ENCODE results near the gene MAPK7.

MAPK7 gene

DNA sequence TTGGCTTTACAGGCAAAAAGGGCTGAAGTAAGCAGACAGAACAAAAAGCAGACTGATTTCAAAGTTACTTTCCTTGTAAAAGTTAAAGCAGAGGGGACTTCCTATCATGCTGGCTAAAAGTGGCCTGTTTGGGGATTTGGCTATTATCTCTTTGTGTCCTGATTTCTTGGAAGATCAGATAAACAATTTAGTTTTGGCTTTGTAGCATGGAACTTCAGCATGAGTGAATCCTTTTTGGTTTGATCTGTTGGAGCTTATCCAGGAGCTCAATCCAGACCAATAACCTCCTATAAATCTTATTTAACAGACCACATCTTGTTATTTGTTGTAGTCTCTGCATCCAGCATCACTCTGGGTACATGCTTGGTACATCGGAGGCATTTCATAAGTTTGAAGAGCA, 23.9 kb downstream of the MAPK7 start:
- no peak for DNase-seq

DNA sequence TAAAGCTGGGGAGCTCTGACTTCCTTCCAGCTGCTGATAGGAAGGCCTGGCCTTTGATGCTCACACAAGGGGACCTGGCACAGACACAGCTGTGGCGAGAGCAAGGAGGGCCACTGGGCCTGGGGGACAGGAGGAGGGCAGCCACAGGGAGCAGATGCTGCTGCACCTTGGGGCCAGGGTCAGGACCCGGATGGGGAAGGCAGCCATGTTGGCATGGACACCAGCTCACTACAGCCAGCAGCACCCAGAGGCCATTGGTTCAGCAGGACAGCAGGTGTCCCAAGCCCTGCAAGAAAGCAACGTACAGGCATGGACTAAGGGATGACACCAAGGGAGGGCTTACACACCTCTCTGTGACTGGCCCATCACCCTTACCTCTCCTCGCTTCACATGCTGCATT, 24.7 kb downstream of the MAPK7 start:
- no peak for DNase-seq

DNA sequence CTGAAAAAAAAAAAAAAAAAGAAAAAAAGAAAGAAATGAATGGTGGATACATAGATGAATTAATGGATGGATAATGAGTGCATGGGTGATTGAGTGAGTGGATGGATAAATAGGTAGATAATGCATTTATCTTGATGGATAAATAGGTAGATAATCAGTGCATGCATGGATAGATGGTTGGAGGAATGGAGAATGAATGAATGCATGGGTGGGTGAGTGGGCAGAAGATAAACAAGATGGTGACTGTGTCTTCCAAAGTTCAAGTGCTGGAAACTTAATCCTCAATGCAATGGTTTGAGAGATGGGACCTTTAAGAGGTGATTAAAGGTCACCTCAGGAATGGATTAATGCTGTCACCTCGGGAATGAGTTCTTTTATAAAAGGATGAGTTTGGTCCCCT, 26.0 kb downstream of the MAPK7 start:
- DNase-seq = no peak

DNA sequence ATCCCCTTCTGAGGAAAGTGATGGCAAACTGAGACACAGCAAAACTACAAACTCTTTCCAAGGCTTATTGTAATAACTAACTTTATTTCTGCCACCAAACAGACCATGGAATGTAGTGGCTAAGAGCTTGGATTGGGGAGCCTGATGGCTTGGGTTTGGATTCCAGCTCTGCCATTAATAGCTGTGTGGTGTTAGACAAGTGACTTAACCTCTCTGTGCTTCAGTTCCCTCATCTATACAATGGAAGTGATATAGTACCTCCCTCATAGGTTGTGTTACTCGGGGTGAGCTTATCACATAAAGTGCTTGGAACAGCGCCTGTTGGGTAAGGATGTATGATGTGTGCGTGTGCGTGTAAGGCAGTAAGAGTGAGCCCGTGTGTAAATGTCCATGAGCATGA, 26.8 kb downstream of the MAPK7 start:
- no peak for DNase-seq

DNA sequence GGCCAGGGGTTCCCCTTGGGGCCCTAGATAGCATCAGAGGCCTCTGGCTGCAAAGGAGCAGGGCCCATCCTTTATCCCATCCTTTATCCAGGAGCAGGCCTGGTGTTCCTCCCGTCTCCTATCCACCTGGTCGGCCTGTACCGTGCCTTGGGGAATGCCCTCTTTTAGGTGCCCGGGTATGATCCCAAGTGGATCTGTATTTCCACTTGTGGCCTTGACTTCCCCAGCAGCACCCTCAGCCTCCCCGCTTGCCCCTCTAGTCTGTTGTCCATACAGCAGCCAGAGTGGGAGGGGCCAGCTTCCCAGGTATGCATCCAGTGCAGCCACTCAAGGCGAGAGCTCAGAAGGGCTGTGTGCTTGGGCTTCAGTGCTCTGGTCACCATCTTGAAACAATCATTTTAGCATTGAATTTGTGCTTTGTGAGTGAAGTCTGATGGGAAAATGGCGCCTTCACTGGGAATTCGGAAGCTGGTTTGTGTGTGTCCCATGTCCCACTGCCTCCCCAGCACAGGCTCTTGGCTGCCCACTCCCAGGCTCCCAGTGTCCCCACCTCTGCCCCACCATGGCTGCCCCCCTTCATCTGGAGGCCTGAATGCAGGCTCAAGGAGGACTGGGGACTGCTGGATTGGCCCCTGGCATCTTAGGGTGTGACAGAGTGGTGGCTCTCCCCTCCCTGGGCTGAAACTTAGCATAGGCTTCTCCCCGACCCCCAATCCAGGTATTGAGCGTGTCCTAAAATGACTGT, 29.5 kb downstream of the MAPK7 start:
- DNase-seq = no peak

DNA sequence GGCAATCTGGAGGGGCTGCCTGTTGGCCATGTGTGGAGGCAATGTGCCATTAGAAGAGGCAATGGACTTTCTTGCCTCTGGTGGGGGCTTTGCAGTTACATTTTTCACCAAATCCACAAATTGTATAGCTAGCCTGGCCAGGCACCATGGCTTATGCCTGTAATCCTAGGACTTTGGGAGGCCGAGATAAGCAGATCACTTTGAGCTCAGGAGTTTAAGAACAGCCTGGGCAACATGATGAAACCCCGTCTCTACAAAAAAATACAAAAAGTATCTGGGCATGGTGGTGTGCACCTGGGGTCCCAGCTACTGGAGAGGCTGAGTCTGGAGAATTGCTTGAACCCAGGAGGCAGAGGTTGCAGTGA, 30.0 kb downstream of the MAPK7 start:
- no peak for DNase-seq

DNA sequence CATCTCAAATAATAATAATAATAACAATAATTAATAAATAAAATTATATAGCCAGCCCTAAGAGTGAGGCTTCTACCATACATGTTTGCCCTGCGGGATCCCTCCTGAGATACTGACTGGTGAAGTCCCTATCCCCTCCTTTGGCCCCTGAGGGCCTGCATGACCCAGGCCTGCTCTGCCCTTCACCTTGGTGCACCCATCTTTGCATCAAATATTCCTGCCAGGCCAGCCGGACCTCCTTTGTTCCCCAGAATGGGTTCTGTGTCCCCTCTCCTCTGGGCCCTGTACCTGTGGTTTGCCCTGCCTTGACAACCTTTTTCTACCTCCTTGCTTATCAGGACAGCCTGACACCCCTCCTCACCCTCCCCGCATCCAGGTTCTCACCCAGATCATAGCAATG, 30.8 kb downstream of the MAPK7 start:
- DNase-seq = no peak

DNA sequence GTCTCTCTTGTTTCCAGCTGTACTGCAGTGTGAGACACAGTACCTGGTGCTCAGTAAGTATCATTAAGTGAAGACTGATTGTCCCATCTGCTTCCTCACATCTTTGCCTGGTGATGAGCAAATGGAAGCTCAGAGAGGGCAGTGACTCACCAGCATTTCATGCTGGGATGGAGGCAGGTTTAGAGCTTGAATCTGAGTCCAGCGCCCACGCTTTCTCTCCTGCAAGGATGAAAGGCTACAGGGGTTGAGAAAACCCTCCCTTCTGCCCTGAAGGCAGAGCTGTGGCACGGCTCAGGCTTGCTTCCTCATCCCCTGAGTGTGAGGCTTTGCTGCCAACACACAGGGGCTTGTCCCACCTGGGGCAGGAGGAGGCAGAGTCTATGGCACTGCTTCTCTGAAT, 31.2 kb downstream of the MAPK7 start:
- DNase-seq = no peak

DNA sequence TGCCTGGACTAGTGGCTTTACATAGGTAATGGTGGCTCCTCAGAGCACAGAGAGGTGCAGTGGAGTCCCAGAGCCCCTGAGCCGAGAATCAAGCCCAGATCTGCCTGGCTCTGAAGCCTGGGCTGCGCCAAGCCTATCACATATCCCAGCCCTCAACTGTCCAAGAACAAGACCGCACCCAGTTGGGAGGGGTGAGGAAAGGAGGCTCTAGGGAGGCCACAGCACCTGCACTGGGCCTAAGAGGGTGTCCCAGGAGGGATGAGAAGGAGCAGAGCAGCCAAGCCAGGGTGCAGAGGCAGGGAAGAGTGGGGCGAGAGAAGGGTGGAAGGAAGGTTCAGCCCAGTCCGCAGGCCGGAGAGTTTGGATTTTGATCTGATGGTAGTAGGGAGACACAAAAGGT, 31.8 kb downstream of the MAPK7 start:
- DNase-seq = no peak

DNA sequence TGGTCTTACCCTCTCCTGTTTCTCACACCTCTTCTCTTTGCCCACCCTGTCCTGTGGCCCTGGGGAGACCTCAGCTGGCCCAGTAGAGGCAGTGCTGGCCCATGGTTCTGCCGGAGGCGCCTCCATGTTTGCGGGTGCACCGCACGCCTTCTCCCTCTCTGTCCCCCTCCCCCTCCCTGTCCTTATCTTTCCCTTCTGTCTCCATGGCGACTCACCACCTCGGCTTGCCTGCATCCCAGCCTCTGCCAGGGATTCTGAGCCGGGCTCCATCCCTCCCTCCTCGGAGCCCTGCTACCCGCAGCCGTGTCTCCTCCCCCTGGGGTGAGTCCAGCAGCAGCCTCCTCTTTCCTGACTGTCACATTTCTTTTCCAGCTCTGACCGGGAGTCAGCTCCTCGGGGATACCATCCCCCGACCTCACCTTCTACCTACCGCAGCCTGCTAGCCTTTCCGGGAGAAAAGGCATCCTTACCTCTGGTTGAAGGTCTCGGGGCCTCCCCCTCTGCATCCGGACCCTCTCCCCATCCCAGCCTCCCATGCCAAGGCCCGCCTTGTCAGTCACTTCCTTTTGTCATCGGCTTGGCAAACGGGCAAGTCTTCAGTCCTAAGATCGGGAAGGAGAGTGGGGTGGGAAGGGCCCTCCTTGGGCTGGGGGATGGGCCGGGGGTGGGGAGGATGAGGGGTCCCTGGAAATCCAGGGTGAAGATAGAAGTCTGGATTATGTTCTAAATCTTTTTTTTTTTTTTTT, 32.8 kb downstream of the MAPK7 start, which contains the start of gene RNF112:
TSS of gene RNF112 (plus strand) at position 358 of the 746 bp plus-strand sequence. CDS start at position 535, 177 bp downstream.
- no peak for DNase-seq

DNA sequence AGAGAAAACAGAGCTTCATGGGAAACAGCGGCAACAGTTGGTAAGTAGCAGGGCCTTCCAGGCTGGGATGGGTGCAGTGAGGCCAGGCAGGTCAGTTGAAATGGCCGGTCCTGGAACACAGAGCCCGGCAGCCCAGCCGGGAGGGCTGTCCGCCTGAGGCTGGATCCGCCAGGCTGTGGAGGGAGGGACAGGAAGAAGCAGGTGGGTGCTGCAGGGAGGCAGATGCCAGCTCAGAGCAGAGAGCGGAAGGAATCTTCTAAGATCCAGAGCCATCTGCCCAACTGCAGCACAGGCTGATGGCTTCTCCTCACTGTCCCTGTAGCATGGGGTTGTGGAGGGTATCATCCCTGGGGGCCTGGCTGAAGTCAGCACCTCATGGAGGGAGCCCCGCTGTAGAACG, 33.3 kb downstream of the MAPK7 start:
- DNase-seq = no peak

DNA sequence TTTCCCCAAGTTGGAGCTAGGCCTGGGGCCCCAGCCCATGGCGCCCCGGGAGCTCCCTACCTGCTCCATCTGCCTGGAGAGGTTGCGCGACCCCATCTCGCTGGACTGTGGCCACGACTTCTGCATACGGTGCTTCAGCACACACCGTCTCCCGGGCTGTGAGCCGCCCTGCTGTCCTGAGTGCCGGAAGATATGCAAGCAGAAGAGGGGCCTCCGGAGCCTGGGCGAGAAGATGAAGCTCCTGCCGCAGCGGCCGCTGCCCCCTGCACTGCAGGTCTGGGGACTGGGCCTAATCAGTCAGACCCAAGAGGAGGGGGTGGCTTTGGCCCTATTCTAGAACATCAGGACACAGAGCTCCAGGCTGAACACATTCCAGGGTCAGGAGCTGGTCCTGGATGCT, 34.2 kb downstream of the MAPK7 start:
- no peak for DNase-seq

DNA sequence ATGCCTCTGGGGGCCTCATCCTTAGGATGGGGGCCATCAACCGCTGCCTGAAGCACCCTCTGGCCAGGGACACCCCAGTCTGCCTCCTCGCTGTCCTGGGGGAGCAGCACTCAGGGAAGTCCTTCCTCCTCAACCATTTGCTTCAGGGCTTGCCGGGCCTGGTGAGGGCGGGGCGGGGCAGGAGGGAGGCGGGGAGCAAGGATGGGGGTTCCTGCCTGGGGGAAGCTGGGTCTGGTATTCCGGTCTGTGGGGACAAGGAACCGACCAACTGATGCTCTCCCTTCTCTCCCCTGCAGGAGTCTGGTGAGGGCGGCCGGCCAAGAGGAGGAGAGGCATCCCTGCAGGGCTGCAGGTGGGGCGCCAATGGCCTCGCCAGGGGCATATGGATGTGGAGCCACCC, 34.7 kb downstream of the MAPK7 start:
- no peak for DNase-seq

DNA sequence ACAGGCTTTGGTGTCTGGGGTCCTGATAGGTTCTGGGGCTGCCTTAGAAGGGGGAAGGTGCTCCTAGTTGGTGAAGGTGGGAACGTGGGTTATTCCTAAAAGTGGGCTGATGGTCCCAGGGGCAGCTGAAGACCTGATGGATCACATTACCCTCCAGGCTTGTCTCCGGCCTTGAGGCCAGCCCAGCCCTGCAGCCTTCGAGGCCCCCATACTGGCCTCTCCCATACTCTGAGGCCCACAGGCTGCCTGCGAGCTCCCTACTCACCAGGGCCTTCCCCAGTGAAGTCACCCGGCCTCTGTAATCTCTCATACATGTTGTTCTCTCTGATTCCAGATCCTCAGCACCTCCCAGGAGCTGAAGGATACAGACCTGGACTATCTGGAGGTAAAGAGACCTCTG, 35.5 kb downstream of the MAPK7 start:
- DNase-seq = no peak

DNA sequence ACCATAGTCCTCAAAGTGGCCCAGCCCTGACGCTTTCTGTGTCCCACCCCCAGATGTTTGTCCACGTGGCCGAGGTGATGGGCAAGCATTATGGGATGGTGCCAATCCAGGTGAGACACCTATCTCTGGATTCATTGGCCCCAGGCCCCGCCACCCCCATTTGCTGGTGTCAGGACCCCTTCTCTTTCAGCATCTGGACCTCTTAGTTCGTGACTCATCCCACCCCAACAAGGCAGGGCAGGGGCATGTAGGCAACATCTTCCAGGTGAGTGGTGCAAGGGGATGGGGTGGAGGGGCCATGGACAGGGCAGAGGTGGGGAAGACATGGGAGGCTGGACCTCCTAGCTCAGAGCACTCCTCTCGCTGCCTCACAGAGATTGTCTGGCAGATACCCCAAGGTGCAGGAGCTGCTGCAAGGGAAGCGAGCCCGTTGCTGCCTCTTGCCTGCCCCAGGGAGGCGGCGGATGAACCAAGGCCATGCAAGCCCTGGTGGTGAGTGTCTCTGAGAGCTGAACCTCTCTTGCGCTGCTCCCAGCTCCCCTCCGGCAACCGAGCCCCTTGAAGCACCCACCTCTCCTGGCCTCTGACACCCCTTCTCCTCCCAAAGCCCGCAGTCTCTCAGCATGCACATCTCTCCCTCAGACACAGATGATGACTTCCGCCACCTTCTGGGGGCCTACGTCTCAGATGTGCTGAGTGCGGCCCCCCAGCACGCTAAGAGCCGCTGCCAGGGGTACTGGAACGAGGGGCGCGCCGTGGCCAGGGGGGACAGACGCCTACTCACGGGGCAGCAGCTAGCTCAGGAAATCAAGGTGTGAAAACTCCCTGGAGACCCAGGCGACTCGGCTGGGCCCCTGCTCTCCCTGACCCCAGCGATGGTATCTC, 36.3 kb downstream of the MAPK7 start:
- DNase-seq = no peak

DNA sequence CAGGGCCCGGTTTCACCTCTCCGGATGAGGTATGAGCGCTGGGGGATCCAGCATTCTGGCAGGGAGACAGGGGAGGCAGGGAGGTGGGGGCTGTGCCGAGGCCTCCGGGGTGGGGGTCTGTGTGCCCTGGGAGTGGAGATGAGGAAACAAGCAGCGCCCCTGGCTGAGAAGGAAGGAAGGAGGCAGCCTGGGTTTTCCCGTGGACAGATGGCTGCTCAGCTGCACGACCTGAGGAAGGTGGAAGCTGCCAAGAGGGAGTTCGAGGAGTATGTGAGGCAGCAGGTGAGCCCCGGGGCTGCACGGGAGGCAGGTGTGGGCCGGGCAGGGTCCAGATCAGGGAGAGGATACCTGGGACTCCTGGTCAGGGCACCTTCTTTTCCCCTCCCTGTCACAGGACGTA, 37.0 kb downstream of the MAPK7 start:
- no peak for DNase-seq

DNA sequence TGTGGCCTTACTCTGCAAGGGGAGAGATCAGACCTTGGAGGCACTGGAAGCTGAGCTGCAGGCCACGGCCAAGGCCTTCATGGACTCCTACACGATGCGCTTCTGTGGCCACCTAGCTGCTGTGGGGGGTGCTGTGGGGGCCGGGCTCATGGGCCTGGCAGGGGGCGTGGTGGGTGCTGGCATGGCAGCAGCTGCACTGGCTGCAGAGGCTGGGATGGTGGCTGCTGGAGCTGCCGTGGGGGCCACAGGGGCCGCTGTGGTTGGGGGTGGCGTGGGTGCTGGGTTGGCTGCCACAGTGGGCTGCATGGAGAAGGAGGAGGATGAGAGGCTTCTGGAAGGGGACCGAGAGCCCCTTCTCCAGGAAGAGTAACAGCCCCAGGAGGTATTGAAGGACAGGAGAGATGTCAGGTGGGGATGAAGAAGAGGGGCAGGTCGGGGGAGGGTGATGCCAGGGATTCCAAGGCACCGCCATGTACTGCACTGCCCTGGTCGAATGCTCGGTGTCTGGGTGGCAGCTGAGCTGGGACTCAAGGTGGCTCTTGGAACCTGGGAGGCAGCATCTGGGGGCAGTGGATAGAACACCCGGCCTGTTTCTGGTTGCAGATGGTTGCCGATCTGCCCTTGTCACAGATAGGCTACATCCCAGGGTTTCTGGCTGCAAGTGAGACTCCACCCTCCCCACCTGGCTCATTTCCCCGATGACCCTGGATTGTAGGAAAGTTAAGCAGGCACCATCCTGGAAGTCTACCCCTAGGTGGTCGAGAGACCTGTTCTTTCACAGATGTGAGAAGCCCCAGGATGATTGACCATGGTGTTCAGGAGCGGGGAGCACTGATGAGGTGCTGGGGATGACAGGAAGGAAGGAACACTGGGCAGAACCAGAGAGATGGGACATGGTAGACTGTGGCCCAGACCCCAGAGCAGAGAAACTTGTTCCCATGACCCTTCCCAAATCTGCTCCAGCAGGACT, 37.8 kb downstream of the MAPK7 start:
- DNase-seq = no peak

DNA sequence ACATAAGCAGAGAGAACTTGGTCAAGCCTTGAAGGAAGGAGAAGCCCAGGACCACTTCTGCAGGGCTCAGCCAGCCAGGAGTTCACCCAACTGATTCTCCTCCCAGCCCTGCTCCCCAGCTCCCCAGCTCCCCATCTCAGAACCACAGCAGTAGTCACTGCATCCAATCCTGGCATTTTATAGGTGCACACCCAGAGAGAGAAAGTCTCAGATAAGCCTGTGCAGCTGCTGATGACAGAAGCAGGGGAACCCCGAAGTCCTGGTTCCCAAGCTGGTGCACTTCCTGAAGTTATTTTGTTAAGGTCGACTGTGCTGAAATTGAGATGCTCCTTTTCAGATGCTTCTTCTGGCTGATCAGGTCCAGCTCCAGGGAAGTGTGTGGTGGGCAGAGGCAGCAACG, 39.3 kb downstream of the MAPK7 start:
- no peak for DNase-seq

DNA sequence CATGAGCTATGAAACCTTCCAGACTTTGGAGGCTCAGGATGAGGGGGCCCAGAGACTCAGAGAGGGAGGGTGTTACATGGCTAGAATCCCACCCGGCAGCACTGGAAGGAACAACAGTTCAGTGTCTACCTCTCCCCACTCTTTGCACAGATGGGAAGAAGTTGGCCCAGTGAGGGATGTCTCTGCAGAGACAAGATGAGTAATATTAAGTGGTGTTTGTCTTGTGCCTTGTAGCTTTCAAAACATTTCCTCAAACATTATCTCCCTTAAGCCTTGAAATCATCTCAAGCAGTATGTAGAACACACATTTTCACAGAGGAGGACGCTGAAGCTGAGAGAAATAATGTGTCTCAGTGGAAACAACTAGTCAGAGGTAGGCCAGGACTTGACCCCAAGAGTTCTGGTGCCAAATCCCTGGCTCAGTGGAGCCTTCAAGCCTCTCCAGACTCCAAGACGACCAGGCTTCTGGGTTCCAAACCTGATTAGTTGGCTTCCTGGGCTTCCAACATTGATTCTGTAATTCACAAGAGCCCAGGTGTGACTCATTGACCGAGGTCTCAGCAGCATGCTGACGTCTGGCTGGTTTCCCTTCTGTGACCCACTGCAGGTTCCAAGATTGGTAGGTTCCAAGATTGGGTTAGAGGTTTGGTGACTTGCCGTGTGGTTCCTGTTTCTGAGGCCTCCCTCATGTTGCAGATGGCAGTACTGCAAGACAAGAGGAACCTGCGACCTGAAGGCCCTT, 40.1 kb downstream of the MAPK7 start:
- DNase-seq = no peak

DNA sequence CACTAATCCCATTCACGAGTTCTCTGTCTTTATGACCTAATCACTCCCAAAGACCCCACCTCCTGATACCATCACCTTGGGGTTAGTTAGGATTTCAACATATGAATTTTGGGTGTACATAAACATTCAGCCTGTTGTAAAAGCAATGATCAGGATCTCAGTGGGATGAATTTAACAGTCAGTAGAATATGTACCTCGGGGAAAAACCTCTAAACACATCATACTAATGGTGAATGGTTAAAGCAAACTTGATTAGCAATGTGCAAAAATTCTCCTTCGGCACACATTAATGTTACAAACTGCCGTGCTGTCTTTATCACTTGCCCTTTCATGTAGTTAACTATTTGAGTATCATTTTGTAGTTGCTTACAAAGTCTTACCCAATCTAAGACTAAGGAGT, 42.9 kb downstream of the MAPK7 start:
- no peak for DNase-seq

DNA sequence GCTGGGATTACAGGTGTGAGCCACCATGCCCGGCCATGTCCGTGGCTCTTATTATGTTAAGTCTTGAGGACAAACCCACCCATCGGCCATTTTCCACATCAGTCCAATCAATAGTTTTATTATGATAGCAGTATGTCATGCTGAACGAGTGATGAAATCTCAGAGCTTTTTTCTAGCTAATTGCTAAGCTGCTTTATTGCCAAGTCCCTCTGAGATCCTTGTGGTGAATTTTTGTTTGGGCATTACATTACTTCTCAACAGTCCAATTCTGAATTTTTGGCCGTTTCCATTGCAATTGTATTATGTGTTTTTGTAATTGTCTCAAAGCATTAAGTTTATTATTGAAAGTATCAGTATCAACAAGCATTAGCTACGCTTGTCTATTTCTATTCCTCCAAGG, 43.6 kb downstream of the MAPK7 start:
- DNase-seq = no peak
